Measurements from ENCODE around the gene SZT2.

- TF ChIP-seq, protein P1, sequence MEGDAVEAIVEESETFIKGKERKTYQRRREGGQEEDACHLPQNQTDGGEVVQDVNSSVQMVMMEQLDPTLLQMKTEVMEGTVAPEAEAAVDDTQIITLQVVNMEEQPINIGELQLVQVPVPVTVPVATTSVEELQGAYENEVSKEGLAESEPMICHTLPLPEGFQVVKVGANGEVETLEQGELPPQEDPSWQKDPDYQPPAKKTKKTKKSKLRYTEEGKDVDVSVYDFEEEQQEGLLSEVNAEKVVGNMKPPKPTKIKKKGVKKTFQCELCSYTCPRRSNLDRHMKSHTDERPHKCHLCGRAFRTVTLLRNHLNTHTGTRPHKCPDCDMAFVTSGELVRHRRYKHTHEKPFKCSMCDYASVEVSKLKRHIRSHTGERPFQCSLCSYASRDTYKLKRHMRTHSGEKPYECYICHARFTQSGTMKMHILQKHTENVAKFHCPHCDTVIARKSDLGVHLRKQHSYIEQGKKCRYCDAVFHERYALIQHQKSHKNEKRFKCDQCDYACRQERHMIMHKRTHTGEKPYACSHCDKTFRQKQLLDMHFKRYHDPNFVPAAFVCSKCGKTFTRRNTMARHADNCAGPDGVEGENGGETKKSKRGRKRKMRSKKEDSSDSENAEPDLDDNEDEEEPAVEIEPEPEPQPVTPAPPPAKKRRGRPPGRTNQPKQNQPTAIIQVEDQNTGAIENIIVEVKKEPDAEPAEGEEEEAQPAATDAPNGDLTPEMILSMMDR (conservative IDR thresholded peaks at IDR 0.05; ENCODE audit: low read depth, low read length) = no peak
- no peak for TF ChIP-seq EZH2 (IDR thresholded peaks at IDR 0.05; ENCODE audit: borderline replicate concordance, low read depth, low read length, poor library complexity, severe bottlenecking)
Observed at GRCh38 chr1:43372172-43372571, 17.5 kb upstream of the SZT2 start.
